GM13976 (cell line): ENCODE data around the gene KIAA1143.

Experiments used
- DNase-seq: peaks from one replicate; pipeline ENCODE4 v3.0.0; 2012; ENCODE audit warnings: low spot score
- in situ Hi-C: fragments of 300-500 bp; cut with MboI; formaldehyde crosslinking; loops from one replicate; pipeline ENCODE4 v1.12.0; 2022; ENCODE audit warnings: low sequenced_read_pairs, mixed read lengths, inconsistent platforms; ENCODE audit not compliant: unreplicated experiment
- TF ChIP-seq, protein P1 (sequence below): IDR thresholded peaks from 2 replicates; pipeline ENCODE4 v1.5.1; 2012; ENCODE audit warnings: borderline replicate concordance, mild to moderate bottlenecking; ENCODE audit not compliant: insufficient read depth; ENCODE audit errors: extremely low read depth, missing control alignments, control extremely low read depth

Gene KIAA1143

GRCh38 chr3:44761424-44762169, at the start of gene KIAA1143, which contains the start of gene KIF15:
TSS of gene KIAA1143 (minus strand) at chr3:44761619. CDS start at chr3:44761602, 17 bp downstream.
TSS of gene KIF15 (plus strand) at chr3:44761794. CDS start at chr3:44761866, 72 bp downstream.
- TF ChIP-seq, protein P1, sequence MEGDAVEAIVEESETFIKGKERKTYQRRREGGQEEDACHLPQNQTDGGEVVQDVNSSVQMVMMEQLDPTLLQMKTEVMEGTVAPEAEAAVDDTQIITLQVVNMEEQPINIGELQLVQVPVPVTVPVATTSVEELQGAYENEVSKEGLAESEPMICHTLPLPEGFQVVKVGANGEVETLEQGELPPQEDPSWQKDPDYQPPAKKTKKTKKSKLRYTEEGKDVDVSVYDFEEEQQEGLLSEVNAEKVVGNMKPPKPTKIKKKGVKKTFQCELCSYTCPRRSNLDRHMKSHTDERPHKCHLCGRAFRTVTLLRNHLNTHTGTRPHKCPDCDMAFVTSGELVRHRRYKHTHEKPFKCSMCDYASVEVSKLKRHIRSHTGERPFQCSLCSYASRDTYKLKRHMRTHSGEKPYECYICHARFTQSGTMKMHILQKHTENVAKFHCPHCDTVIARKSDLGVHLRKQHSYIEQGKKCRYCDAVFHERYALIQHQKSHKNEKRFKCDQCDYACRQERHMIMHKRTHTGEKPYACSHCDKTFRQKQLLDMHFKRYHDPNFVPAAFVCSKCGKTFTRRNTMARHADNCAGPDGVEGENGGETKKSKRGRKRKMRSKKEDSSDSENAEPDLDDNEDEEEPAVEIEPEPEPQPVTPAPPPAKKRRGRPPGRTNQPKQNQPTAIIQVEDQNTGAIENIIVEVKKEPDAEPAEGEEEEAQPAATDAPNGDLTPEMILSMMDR = no peak
- peak; percentile 96 for DNase-seq
- in situ Hi-C loops = no loop called here

DNA sequence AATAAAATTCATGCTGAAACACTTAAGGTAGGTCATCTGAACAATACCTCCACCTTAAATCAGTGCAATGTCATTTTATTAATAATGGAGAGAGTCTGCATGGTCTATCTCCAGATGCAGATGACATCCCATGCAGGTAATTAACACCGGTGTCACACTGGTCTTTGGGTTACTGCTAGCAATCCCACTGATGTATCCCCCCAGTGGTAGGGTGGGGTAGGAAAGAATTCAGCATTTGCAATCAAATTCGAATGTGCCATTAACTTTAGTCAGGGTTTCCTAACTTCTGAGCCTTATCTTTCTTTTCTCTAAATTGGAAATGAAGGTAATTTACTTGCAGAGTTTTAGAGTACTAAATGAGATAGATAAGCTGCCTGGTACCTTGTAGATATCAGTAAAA, 44.5 kb upstream of the KIAA1143 start:
- in situ Hi-C loops = no loop called here
- DNase-seq = no peak
- TF ChIP-seq, protein P1 = no peak

- TF ChIP-seq, protein P1 = no peak
- in situ Hi-C loops = no loop called here
- DNase-seq = no peak
Observed at GRCh38 chr3:44803298-44803697, 41.9 kb upstream of the KIAA1143 start.

DNA sequence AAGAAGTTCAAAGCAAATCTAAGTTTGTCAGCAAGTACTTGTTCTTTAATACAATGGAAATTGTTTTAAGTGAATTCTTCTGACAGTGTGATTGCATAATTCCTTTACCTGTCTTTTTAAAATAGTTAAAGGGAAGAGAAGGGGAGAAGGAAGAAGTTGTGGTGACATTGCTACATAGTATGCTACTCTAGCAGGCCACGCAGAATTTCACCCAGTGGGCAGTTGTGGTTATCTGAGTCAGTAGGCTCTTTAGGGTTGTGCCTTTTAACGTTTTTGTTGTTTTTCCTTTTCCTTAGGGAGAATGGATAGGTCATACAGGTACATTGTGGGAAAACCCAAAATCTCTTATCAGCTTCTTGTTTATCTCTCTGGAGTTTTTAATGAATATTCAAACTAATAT, 40.6 kb upstream of the KIAA1143 start:
- TF ChIP-seq, protein P1 = no peak
- in situ Hi-C loops = no loop called here
- DNase-seq = no peak

GRCh38 chr3:44795197-44795596, 33.8 kb upstream of the KIAA1143 start:
- in situ Hi-C loops = no loop called here
- TF ChIP-seq, protein P1 = no peak
- DNase-seq = no peak

GRCh38 chr3:44782891-44783290, 21.5 kb upstream of the KIAA1143 start:
- in situ Hi-C loops = no loop called here
- DNase-seq = no peak
- TF ChIP-seq, protein P1 = no peak
